Activated CD4-positive, alpha-beta T cell treated with anti-CD3 and anti-CD28 coated beads, Interleukin-2, Interleukin-4, amounts not matched to agents 100 ng/mL and 50 ng/mL, durations not matched to agents 16 hours and 8 hours (primary cell): ENCODE measurements around the gene PHETA1.

Experiments used
- DNase-seq: peaks from one replicate; pipeline ENCODE4 v3.0.0-alpha.2; 2020; ENCODE audit warnings: low spot score

Gene PHETA1

DNA sequence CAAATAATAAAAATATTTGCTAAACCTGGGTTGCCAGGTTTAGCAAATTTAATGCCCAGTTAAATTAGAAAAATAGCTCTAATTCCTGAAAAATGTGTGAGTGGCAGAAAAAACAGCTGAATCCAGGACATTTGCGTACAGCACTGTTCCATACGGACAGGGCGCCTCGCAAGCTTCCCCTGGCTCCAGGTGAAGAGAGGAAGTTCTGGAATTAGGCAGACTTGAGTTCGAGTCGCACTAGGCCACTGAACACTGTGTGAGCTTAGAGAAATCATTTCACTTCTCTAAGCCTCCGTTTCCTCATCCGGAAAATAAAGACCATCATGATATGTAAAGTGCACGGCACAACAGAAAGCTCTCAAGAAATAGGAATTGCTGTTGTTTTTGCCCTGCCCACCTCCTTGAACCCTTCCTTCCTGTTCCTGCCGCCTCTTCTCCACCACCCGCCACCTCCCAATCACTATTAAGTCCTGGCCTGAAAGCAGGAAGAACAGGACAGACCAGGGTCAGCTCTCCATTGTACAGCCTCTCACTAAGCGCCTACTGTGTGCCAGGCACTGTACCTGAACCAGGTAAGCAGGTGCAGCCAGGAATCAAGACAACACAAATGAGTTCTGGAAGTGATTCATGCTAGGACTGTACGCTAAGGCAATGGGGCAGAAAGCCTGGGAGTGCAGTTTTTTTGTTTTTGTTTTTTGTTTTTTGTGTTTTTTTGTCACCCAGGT lies 763 bp upstream of the PHETA1 start:
- DNase-seq: no peak

GRCh38 chr12:111368291-111368787 lies 556 bp downstream of the PHETA1 start:
- no peak for DNase-seq

DNA sequence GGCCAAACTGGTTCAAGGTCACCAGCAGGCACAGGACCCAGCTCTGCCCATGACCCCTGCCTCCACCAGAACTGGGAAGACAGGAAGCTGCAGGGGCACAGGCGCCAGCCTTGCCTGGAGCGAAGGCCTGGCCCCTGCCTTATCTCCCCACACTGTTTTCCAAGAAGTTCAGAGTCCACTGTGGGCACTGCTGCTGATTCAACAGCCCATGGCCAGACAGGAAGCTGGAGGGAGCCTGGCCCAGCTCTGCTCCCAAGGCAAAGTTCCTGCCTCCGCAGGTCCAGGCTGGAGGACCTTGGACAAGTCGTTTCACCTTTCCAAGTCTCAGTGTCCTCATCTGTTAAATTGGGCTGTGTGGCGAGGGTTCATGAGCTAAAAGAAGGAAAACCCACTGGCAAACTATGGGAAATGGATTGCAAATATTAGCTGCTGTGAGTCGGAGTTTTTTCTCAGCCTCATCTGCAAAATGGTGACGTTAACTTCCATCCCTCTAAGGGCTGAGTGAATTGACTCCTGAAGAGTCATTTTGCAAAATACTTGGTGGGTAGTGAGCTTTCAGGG lies 1.2 kb downstream of the PHETA1 start:
- no peak for DNase-seq

GRCh38 chr12:111366583-111366982 lies 2.3 kb downstream of the PHETA1 start:
- no peak for DNase-seq

DNA sequence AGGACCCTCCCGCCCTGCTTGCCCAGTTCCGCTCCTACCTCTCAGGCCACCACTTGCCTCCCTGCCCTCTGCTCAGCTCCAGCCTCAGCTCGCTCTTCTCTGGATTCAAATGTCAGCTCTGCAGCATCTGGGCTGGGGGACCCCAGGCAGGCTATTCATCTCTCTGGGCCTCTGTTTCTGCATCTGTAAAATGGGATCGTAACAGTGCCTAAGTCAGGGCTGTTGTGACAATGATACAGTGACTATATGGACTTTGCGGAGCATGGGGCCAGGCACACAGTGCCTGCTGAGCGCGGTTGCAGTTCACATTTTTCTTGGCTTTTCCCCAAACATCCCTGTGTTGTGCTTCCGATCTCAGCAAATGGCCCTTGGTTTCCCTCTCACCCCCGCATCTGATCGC lies 2.8 kb downstream of the PHETA1 start:
- no peak for DNase-seq

- DNase-seq: no peak
These were observed 5.3 kb downstream of the PHETA1 start for GRCh38 chr12:111363578-111363977.

DNA sequence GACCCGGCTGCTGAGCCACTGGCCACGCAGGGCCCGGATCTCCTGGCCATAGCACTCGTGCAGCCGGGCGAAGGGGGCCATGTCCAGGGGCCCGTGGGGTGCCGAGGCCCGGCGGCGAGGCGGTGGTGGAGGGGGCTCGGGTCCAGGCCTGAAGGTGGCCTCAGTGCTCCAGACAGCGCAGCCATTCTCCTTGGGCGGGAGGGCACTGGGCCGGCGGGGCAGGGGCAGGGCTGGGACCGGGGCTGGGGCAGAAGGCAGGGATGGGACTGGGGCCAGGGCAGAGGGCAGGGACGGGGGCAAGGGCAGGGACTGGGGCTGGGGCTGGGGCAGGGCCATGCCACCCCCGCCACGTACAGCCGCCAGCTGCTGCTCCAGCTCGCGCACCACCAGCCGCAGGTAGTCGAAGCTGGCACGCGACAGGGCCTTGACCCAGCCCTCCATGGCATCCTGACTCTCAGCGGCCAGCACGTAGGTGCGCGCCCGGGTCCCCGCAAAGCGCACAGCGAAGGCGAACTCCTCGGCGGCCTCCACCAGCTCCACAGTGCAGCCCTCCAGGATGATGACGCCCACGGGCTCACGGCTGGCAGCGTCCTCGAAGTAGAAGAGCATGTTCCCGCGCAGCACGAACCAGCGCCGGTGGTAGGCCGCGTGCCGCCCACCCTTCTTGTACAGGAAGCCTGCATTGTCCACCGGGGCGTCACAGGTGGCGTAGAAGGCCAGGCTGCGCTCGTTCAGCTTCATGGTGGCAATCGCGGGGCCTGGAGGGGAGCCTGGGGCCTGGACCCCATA lies 6.0 kb downstream of the PHETA1 start:
- DNase-seq: no peak

DNA sequence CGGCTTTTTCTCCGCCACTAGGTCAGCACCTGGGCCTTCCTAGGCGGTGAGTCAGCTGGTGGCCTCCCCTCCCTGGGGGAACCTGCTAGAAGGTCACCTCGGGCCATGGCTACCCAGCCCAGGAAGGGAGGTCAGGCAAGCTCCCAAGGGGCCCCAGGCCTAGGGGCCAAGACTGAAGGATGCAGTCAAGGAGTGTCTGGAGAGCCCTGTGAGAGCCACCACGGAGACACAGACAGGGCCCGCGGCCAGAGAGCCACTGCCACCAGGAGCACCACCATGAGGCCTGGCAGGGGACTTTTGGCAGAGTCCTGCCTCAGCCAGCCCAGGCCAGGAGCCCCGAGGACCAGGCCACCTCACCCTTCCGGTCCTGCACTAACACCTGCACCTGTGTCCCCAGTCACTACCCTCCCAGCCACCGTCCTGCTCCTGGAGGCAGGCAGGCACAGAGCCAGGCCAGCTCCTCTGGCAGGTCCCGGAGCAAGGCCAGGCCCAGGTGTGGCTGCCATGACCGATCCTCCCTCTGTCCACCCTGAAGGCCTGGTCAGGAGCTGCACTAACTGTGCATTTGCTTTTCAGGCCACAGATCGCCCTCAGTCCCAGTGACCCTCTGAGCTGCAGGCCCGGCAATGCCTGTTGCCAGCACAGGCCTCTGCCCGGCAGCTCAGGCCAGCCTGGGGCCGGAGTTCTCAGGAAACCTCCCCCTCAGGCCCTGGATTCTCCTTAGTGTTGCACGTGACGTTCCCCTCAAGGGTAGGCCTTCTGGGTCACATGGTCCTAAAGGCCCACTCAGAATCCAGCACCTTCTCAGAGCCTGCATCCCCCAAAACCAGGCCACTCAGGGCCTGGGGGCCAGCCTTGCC lies 6.9 kb downstream of the PHETA1 start:
- DNase-seq: no peak

GRCh38 chr12:111361073-111361716 lies 7.7 kb downstream of the PHETA1 start:
- DNase-seq: no peak

DNA sequence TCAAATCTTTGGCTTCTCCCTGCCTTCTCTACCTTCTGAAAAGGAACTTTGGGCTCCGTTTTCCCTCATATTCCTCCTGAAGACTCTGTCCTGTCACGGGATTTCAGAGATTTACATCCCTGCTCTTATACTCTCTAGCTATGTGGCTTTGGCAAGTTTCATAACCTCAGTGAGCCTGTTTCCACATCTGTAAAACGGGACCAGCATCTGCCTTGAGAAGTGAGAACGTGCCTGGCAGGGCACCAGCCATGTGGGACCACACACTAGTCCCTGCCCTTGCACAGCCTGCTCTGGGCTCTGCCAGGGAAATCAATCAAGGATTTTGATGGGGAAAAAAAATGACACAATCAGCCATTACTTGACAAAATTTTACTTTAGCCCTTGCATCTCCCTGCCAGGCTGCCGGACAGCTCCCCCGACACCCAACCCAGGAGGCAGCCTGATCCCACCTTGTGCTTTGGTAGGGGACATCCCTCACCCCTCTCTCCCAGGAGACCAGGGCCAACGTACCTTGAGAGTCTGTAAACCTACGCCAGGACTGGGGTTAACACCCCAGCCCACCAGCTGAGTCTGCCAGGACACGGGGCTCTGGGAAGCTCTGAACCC lies 8.5 kb downstream of the PHETA1 start:
- DNase-seq: no peak

DNA sequence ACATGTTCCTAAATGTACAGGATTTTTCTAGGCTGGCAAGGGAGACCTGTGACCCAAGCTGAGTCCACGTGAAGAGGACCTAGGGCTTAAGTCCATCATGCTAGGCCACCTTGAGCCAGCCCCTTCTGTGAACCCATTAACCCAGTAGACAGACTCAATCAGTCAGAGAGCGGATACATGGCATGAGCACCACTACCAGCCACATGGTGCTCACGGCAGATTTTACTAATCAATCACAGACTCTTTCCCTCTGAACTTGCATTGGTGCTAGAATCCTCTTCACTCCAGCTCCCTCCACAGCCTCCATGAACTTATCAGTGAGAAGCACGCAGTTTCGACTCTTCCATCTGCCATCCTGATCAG lies 9.0 kb downstream of the PHETA1 start:
- DNase-seq: no peak

GRCh38 chr12:111359231-111359913 lies 9.5 kb downstream of the PHETA1 start:
- peak; percentile 49 for DNase-seq

- no peak for DNase-seq
These were observed 13.5 kb downstream of the PHETA1 start for GRCh38 chr12:111355201-111355925.

DNA sequence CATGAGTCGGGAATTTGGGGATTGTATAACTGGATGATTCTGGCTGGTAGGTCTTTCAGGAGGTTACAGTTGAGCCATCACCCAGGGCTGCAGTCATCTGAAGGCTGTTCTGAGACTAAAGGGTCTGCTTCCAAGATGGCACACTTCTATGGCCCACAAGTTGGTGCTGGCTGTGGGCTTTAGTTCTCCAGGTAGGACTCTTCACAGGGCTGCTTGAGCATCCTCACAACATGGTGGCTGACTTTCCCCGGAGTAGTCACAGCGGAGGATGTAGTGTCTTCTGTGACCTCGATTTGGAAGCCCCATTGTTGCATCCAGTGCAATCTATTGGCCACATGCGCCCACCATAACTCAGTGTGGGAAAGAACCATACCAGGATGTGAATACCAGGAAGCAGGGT lies 14.4 kb downstream of the PHETA1 start:
- no peak for DNase-seq

DNA sequence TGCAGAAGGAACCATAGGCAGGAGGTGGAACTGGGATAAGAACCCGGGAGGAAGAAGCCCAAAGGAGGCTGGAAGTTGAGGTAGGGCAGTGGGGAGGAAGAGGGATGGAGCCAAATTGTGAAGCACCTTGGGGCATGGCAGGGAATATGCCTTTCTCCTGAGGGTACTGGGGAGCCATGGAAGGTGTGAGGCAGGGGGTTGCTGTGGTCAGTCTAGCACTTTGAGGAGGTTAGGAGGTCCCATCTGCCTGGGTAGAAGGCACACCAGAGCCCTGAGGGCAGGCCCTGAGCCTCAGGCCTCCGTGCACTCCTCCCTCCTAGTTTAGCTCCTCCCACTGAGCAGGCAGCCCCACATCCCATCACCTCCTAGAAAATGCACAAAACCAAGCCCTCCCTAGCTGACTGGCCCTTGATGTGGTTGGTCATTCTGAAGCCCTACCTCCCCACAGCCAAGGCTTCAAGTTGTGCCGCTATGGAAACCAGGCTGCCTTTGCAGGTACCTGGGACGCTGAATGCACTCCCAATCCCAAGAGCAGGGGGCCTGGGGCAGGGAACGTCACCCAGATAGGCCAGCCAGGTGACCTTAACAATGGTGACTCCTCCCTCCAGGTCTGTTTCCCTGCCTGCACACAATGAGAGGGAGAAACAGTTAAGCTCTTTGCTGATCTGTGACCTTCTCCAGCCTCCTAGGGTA lies 15.1 kb downstream of the PHETA1 start:
- no peak for DNase-seq

DNA sequence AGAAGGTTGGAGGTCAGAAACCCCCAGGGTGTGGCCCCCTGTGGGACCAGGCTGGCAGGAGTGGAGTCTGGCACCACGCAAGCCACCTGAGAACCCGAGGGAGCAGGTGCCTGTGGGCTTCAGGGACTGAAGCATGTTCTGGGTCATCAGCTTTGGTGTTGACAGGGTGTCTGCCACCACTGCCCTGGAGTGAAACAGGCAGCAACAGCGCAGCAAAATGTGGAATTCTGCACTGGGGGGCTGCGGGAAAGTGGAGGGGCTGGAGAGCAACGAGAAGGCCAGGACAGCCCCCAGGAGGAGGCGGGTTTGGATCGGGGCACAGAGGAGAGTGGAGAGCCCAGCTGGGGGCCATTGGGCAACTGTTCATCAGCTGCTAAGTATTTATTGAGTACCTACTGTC lies 15.9 kb downstream of the PHETA1 start:
- no peak for DNase-seq

DNA sequence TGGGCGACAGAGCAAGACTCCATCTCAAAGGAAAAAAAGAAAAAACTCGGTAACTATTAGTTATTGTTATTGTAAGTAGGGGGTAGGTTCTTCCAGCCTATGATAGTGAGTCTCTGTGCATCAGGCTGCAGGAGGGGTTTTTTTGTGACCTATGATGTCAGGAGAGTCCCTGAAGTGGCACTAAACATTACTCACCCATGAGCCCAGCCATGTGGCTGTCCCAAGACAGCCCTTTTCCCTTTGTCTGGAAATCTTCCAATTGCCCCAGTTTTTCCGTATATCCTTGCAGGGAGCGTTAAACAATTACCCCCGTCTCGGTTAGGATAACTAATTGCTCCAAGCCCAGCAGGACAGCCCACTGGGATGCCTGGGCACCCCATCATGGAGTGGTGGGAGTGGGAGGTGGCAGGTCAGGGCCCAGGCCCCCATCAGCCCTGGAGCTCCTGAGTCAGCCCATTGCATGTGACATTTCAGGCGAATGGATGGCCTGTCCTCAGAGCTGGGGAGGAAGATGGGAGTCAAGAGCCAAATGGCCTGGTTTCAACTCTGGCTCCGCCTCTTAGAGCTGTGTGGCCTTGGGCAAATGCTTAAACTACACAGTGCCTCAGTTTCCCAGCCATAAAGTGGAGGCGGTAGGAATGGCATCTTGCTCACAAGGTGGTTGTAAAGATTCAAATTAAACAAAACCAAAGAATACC lies 16.4 kb downstream of the PHETA1 start:
- DNase-seq: no peak

- DNase-seq: no peak
These were observed 17.9 kb downstream of the PHETA1 start for GRCh38 chr12:111351026-111351425.
